ENCODE measurements around the gene STPG4.

DNA sequence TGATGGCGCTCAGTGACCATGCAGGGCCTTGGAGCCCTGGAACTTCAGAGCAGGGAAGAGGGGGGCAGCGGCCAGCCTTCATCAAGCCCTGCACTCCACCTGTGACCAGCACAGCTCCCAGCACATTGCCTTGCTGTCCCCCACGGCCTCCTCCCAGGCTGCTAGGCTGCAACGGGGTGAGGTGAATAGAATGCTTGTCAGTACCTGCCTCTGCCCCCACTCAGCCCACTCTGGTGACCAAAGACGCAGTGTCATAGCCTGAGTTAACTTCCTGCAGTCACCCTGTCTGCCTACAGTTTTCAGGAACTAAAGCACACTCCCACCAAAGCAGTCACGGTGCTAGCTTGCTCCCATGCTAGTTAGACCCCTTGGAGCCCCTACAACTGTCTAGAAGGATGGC is 72.1 kb downstream of the STPG4 start:
- TF ChIP-seq POLR2AphosphoS5 (IDR thresholded peaks at IDR 0.05): no peak
- TF ChIP-seq, protein P1, sequence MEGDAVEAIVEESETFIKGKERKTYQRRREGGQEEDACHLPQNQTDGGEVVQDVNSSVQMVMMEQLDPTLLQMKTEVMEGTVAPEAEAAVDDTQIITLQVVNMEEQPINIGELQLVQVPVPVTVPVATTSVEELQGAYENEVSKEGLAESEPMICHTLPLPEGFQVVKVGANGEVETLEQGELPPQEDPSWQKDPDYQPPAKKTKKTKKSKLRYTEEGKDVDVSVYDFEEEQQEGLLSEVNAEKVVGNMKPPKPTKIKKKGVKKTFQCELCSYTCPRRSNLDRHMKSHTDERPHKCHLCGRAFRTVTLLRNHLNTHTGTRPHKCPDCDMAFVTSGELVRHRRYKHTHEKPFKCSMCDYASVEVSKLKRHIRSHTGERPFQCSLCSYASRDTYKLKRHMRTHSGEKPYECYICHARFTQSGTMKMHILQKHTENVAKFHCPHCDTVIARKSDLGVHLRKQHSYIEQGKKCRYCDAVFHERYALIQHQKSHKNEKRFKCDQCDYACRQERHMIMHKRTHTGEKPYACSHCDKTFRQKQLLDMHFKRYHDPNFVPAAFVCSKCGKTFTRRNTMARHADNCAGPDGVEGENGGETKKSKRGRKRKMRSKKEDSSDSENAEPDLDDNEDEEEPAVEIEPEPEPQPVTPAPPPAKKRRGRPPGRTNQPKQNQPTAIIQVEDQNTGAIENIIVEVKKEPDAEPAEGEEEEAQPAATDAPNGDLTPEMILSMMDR (IDR thresholded peaks at IDR 0.05): no peak

Data from prostate gland (tissue), 2 donors.